Natural killer cell treated with Interleukin-12 subunit alpha and Interleukin-12 subunit beta and Interleukin-15 and Interleukin-18, amount 100 ng/mL, for 72 hours (primary cell): ENCODE results near the gene ADAMTS12. TPM values are rescaled to one million over a fixed set of nuclear protein-coding genes. Genes with fewer than 3 reads are reported as not detected.

Source experiments
- ATAC-seq, 2 donors: fragments of 150-1000 bp; cut with Tn5 transposase in 1 of 2; sonication (Bioruptor Pico), chemical (Tn5 transposase) in 1 of 2; 2 replicates each; pipeline ENCODE4 v1.10.0; 2021
- DNase-seq: peaks from one replicate; pipeline ENCODE4 v3.0.0; 2022; ENCODE audit warnings: low spot score
- H3K27ac Mint-ChIP-seq, 2 donors: 1 replicate in 1 of 2; 2 replicates in 1 of 2; pipeline ENCODE4 v1.8.0; 2022; ENCODE audit warnings: mixed read lengths in 2 of 2, mild to moderate bottlenecking in 1 of 2, moderate library complexity in 1 of 2
- H3K27me3 Mint-ChIP-seq, 2 donors: 1 replicate in 1 of 2; 2 replicates in 1 of 2; pipeline ENCODE4 v1.8.0; 2022; ENCODE audit warnings: mixed read lengths in 2 of 2
- H3K36me3 Mint-ChIP-seq: one replicate; pipeline ENCODE4 v1.8.0; 2022; ENCODE audit warnings: mixed read lengths
- H3K4me1 Mint-ChIP-seq, 2 donors: 1 replicate in 1 of 2; 2 replicates in 1 of 2; pipeline ENCODE4 v1.8.0; 2022; ENCODE audit warnings: low read depth in 2 of 2, mixed read lengths in 2 of 2, mild to moderate bottlenecking in 1 of 2
- H3K4me3 Mint-ChIP-seq: one replicate; pipeline ENCODE4 v1.8.0; 2022; ENCODE audit warnings: mixed read lengths
- H3K9me3 Mint-ChIP-seq: 2 replicates; pipeline ENCODE4 v1.8.0; 2022; ENCODE audit warnings: mixed read lengths
- total RNA-seq, 2 donors: library from RNA; stranded (reverse); gene quantifications; one replicate each; pipeline ENCODE4 v1.2.3, GENCODE V29; 2022

The ADAMTS12 gene
- total RNA-seq, 2 donors from 2014 or later: not detected

GRCh38 chr5:33827018-33827707 is 64.6 kb downstream of the ADAMTS12 start:
- no peak overlapping the region for H3K4me3 Mint-ChIP-seq
- DNase-seq: no peak
- ATAC-seq: no peak
- peaks cover 7 to 14% of the 10 kb centered on the region in 2 donors for H3K27me3 Mint-ChIP-seq
- no peak overlapping the region for H3K27ac Mint-ChIP-seq
- no peaks in the 10 kb centered on the region for H3K9me3 Mint-ChIP-seq
- H3K36me3 Mint-ChIP-seq: no peaks in the 10 kb centered on the region
- H3K4me1 Mint-ChIP-seq: no peaks in the 10 kb centered on the region

- H3K9me3 Mint-ChIP-seq: peaks cover 6% of the 10 kb centered on the region
- H3K4me3 Mint-ChIP-seq: no peak overlapping the region
- DNase-seq (no peak), ATAC-seq (no peak)
- no peaks in the 10 kb centered on the region for H3K4me1 Mint-ChIP-seq
- no peaks in the 10 kb centered on the region for H3K36me3 Mint-ChIP-seq
- peaks cover 8 to 20% of the 10 kb centered on the region in 2 donors for H3K27me3 Mint-ChIP-seq
- H3K27ac Mint-ChIP-seq: no peak overlapping the region
These were observed 67.1 kb downstream of the ADAMTS12 start for GRCh38 chr5:33824516-33825195.

- Mint-ChIP-seq H3K9me3 (peaks cover 11% of the 10 kb centered on the region), H3K27ac (no peak overlapping the region), H3K27me3 (peaks cover 6 to 19% of the 10 kb centered on the region in 2 donors), H3K4me3 (no peak overlapping the region), H3K36me3 (no peaks in the 10 kb centered on the region), H3K4me1 (no peaks in the 10 kb centered on the region)
- ATAC-seq (no peak), DNase-seq (no peak)
These were observed 74.5 kb downstream of the ADAMTS12 start for GRCh38 chr5:33817301-33817700.

GRCh38 chr5:33816791-33817190 is 75.0 kb downstream of the ADAMTS12 start:
- Mint-ChIP-seq H3K4me1 (no peaks in the 10 kb centered on the region), H3K4me3 (no peak overlapping the region), H3K27ac (no peak overlapping the region), H3K27me3 (peaks cover 3 to 14% of the 10 kb centered on the region in 2 donors), H3K9me3 (peaks cover 11% of the 10 kb centered on the region), H3K36me3 (no peaks in the 10 kb centered on the region)
- ATAC-seq: no peak
- DNase-seq: no peak

GRCh38 chr5:33812746-33813145 is 79.0 kb downstream of the ADAMTS12 start:
- Mint-ChIP-seq H3K9me3 (peaks cover 7% of the 10 kb centered on the region), H3K27ac (no peak overlapping the region), H3K36me3 (no peaks in the 10 kb centered on the region), H3K4me1 (no peaks in the 10 kb centered on the region), H3K27me3 (peaks cover under 1 to 11% of the 10 kb centered on the region in 2 donors), H3K4me3 (no peak overlapping the region)
- ATAC-seq (no peak), DNase-seq (no peak)

- H3K27ac Mint-ChIP-seq: no peak overlapping the region
- peaks cover 0 to 2% of the 10 kb centered on the region in 2 donors for H3K27me3 Mint-ChIP-seq
- no peaks in the 10 kb centered on the region for H3K36me3 Mint-ChIP-seq
- DNase-seq: no peak
- H3K4me3 Mint-ChIP-seq: no peak overlapping the region
- peaks cover 7% of the 10 kb centered on the region for H3K9me3 Mint-ChIP-seq
- ATAC-seq: no peak
- H3K4me1 Mint-ChIP-seq: no peaks in the 10 kb centered on the region
These were observed 81.2 kb downstream of the ADAMTS12 start for GRCh38 chr5:33810491-33811120.

GRCh38 chr5:33809936-33810335 is 81.9 kb downstream of the ADAMTS12 start:
- Mint-ChIP-seq H3K27ac (no peak overlapping the region), H3K27me3 (peaks cover 0 to 2% of the 10 kb centered on the region in 2 donors), H3K4me3 (no peak overlapping the region), H3K9me3 (peaks cover 7% of the 10 kb centered on the region), H3K36me3 (no peaks in the 10 kb centered on the region), H3K4me1 (no peaks in the 10 kb centered on the region)
- ATAC-seq (no peak), DNase-seq (no peak)

- Mint-ChIP-seq H3K27ac (no peak overlapping the region), H3K27me3 (peaks cover 0 to 2% of the 10 kb centered on the region in 2 donors), H3K9me3 (peaks cover 5% of the 10 kb centered on the region), H3K4me3 (no peak overlapping the region), H3K36me3 (no peaks in the 10 kb centered on the region), H3K4me1 (no peaks in the 10 kb centered on the region)
- no peak for DNase-seq
- no peak for ATAC-seq
These were observed 83.1 kb downstream of the ADAMTS12 start for GRCh38 chr5:33808699-33809098.

- ATAC-seq: no peak
- Mint-ChIP-seq H3K4me3 (no peak overlapping the region), H3K27me3 (peaks cover 0 to 2% of the 10 kb centered on the region in 2 donors), H3K27ac (no peak overlapping the region), H3K4me1 (no peaks in the 10 kb centered on the region), H3K9me3 (peaks cover 5% of the 10 kb centered on the region), H3K36me3 (no peaks in the 10 kb centered on the region)
- no peak for DNase-seq
These were observed 84.0 kb downstream of the ADAMTS12 start for GRCh38 chr5:33807771-33808170.

- Mint-ChIP-seq H3K4me3 (no peak overlapping the region), H3K9me3 (peaks cover 5% of the 10 kb centered on the region), H3K27ac (no peak overlapping the region), H3K4me1 (no peaks in the 10 kb centered on the region), H3K36me3 (no peaks in the 10 kb centered on the region), H3K27me3 (peaks cover 0 to 2% of the 10 kb centered on the region in 2 donors)
- no peak for DNase-seq
- no peak for ATAC-seq
These were observed 84.9 kb downstream of the ADAMTS12 start for GRCh38 chr5:33806738-33807442.

GRCh38 chr5:33801292-33801691 is 90.5 kb downstream of the ADAMTS12 start:
- Mint-ChIP-seq H3K36me3 (no peaks in the 10 kb centered on the region), H3K4me1 (no peaks in the 10 kb centered on the region), H3K4me3 (no peak overlapping the region), H3K27me3 (no peaks in the 10 kb centered on the region), H3K27ac (no peak overlapping the region), H3K9me3 (peaks cover 5% of the 10 kb centered on the region)
- DNase-seq (no peak), ATAC-seq (no peak)

- Mint-ChIP-seq H3K27ac (no peak overlapping the region), H3K4me3 (no peak overlapping the region), H3K9me3 (peaks cover 5% of the 10 kb centered on the region), H3K36me3 (no peaks in the 10 kb centered on the region), H3K4me1 (no peaks in the 10 kb centered on the region), H3K27me3 (no peaks in the 10 kb centered on the region)
- ATAC-seq (no peak), DNase-seq (no peak)
These were observed 91.4 kb downstream of the ADAMTS12 start for GRCh38 chr5:33800241-33800950.

GRCh38 chr5:33795496-33795895 is 96.3 kb downstream of the ADAMTS12 start:
- no peaks in the 10 kb centered on the region for H3K27me3 Mint-ChIP-seq
- H3K36me3 Mint-ChIP-seq: no peaks in the 10 kb centered on the region
- ATAC-seq (no peak), DNase-seq (no peak)
- H3K4me3 Mint-ChIP-seq: no peak overlapping the region
- no peaks in the 10 kb centered on the region for H3K4me1 Mint-ChIP-seq
- H3K9me3 Mint-ChIP-seq: peaks cover 5% of the 10 kb centered on the region
- H3K27ac Mint-ChIP-seq: no peak overlapping the region
